Progenitor cell of endocrine pancreas (in vitro differentiated cells): ENCODE results near the gene ATRIP. TPM values are rescaled to one million over a fixed set of nuclear protein-coding genes. Genes with fewer than 3 reads are reported as not detected.

Experiments used
- DNase-seq: peaks from one replicate; pipeline ENCODE4 v3.0.0; 2021; ENCODE audit warnings: low spot score; ENCODE audit not compliant: unreplicated experiment
- H3K27ac Mint-ChIP-seq: 2 replicates; pipeline ENCODE4 v1.8.0; 2021; ENCODE audit warnings: mild to moderate bottlenecking, moderate library complexity, mixed read lengths
- H3K27me3 Mint-ChIP-seq: 2 replicates; pipeline ENCODE4 v1.8.0; 2021; ENCODE audit warnings: mixed read lengths
- H3K36me3 Mint-ChIP-seq: 2 replicates; pipeline ENCODE4 v1.8.0; 2022; ENCODE audit warnings: mixed read lengths; ENCODE audit not compliant: insufficient read depth
- H3K4me1 Mint-ChIP-seq: 2 replicates; pipeline ENCODE4 v1.8.0; 2021; ENCODE audit warnings: low read depth, mixed read lengths
- H3K4me3 Mint-ChIP-seq: 2 replicates; pipeline ENCODE4 v1.8.0; 2021; ENCODE audit warnings: low read depth, mild to moderate bottlenecking, moderate library complexity, mixed read lengths
- H3K9me3 Mint-ChIP-seq: 2 replicates; pipeline ENCODE4 v1.8.0; 2021; ENCODE audit warnings: low read depth, mixed read lengths
- total RNA-seq: library from RNA; stranded (reverse); gene quantifications from 2 replicates; pipeline ENCODE4 v1.2.1, GENCODE V29; 2021
- TF ChIP-seq, protein P1 (sequence below): fragments of 200-600 bp; sonication (generic); IDR thresholded peaks from one replicate; pipeline ENCODE4 v1.5.0; 2021; ENCODE audit warnings: antibody characterized with exemption, mild to moderate bottlenecking; ENCODE audit not compliant: unreplicated experiment

The ATRIP gene
- total RNA-seq, 1 donor from 2014 or later: 13.8 TPM

DNA sequence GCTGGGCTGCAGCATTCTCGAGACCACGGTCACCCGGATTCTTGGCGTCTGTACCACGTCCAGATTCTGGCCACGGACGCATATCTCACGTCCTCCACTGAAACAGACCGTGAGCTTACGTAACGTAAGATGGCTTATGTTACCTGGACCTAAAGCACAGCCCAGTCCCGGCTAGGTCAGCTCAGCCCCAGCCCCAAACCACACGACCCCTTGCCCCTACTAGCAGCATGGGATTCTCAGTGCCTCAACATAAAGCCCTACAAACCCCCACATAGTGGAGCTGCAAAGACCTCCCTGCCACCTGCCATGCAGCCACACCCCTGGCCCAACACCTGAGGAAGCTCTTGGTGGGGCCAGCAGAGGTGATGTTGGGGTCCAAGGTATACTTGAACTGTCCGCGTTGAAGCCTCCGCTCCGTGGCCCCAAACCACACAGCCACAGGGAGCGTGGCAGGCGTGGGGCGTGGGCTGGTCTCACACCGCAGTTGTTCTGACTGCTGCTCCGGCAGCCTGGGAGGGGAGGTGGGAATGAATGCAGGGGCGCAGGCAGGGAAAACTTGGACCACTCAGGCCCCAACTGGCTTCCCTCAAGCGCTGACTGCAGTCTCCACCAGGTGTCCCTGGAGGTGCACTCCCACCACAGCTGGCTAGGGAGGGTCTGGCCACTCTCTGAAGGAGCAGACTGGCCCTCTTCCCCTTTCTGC is 31.1 kb upstream of the ATRIP start:
- no peaks in the 10 kb centered on the region for H3K9me3 Mint-ChIP-seq
- no peak for DNase-seq

DNA sequence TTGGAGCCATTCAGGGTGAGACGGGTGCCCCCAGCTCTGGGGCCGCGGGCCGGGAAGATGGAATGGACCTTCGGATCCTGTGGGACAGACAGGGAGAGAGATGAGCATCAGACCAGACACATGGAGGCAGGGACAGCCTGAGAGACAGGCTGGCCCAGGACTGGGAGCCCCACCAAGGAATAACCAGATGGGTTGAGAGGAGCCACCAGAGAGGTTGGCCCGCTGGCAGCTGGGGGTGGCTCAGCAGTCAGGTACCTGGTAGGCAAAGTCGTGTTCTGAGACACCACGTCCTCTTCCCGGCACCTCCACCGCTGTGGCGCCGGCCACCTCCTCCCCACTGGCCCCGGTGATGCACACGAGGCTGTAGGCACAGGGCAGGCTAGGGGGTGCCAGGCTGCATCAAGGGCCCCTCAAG is 30.4 kb upstream of the ATRIP start:
- Mint-ChIP-seq H3K27ac (no peak overlapping the region), H3K4me3 (no peak overlapping the region), H3K4me1 (no peaks in the 10 kb centered on the region), H3K36me3 (peaks cover 14% of the 10 kb centered on the region), H3K27me3 (no peaks in the 10 kb centered on the region), H3K9me3 (no peaks in the 10 kb centered on the region)
- DNase-seq: no peak
- TF ChIP-seq, protein P1, sequence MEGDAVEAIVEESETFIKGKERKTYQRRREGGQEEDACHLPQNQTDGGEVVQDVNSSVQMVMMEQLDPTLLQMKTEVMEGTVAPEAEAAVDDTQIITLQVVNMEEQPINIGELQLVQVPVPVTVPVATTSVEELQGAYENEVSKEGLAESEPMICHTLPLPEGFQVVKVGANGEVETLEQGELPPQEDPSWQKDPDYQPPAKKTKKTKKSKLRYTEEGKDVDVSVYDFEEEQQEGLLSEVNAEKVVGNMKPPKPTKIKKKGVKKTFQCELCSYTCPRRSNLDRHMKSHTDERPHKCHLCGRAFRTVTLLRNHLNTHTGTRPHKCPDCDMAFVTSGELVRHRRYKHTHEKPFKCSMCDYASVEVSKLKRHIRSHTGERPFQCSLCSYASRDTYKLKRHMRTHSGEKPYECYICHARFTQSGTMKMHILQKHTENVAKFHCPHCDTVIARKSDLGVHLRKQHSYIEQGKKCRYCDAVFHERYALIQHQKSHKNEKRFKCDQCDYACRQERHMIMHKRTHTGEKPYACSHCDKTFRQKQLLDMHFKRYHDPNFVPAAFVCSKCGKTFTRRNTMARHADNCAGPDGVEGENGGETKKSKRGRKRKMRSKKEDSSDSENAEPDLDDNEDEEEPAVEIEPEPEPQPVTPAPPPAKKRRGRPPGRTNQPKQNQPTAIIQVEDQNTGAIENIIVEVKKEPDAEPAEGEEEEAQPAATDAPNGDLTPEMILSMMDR: no peak

More for the DNA sequence above, 31.1 kb upstream of the ATRIP start:
- no peaks in the 10 kb centered on the region for H3K4me1 Mint-ChIP-seq
- TF ChIP-seq, protein P1: peak; percentile 13
- H3K4me3 Mint-ChIP-seq: no peak overlapping the region
- no peaks in the 10 kb centered on the region for H3K27me3 Mint-ChIP-seq
- H3K36me3 Mint-ChIP-seq: peaks cover 14% of the 10 kb centered on the region
- no peak overlapping the region for H3K27ac Mint-ChIP-seq

DNA sequence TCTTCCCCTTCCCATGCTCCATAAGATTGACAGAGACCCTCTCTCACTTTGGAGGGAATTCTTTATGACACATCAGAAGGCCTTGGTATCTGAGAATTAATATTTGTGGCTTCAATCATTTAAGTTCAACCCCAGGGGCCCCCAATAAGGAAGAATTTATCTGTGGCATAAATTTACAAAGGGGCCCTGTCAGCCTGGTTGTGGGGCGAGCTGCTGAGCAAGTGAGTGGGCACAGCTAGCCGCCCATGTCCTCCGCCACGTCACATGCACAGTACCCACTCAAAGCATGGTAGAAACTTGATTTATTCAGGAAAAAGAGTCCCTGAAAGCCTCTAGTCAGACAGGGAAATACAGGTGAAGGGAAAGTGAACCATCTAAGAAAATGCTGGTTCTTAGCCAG is 30.0 kb upstream of the ATRIP start:
- Mint-ChIP-seq H3K27ac (peak overlapping the region; percentile 74), H3K9me3 (no peaks in the 10 kb centered on the region)

DNA sequence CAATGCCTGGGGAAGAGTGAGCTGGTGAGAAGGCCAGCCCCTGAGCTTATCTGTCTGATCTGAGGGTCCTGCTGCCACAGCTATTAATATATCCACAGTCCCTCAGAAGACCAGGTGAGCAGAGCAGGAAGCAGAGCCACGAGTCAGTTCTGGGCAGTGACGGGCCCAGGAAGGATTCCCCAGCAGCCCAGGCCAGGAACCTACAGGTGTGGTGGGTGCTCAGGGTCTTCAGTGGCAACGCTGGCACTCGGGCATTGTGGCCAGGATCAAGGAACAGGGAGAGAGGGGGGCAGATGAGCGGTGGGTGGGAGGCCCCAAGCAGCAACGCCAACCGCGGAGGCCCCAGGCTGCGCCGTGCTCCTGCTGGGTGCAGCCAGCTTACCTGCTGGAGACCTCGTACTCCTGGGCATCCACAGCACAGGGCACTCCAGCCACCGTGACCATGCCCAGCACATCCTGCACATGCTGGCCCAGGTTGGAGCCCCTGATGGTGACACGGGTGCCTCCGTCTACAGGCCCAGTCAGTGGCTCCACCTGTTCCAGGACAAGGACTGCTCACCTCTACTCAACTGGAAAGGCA is 28.9 kb upstream of the ATRIP start:
- Mint-ChIP-seq H3K27ac (no peak overlapping the region), H3K27me3 (no peaks in the 10 kb centered on the region), H3K9me3 (no peaks in the 10 kb centered on the region), H3K4me3 (no peak overlapping the region), H3K4me1 (no peaks in the 10 kb centered on the region), H3K36me3 (peaks cover 14% of the 10 kb centered on the region)
- TF ChIP-seq, protein P1: no peak
- no peak for DNase-seq

More for the DNA sequence above, 30.0 kb upstream of the ATRIP start:
- DNase-seq: no peak
- Mint-ChIP-seq H3K27me3 (no peaks in the 10 kb centered on the region), H3K4me1 (no peaks in the 10 kb centered on the region), H3K36me3 (peaks cover 14% of the 10 kb centered on the region), H3K4me3 (no peak overlapping the region)
- TF ChIP-seq, protein P1: no peak

DNA sequence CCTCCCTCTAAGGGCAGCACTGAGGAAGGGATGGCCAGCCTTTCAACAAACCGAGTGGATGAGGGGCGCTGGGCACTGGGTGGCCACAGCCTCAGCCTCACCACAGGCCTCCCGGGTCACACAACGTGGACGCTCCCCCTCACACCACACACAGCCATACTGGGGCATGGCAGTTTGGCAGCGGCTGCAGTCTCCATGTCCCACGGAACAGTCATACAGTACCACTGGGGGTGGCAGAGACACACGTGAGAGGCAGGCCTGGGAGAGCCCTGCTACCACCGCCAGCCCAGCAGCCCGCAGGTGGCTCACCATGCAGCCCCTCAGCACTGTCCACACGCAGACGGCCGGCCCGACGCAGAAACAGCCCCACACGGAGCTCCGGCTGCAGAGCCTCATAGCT is 28.4 kb upstream of the ATRIP start:
- H3K27me3 Mint-ChIP-seq: no peaks in the 10 kb centered on the region
- H3K27ac Mint-ChIP-seq: no peak overlapping the region
- no peak overlapping the region for H3K4me3 Mint-ChIP-seq
- H3K36me3 Mint-ChIP-seq: peaks cover 14% of the 10 kb centered on the region
- H3K9me3 Mint-ChIP-seq: no peaks in the 10 kb centered on the region
- no peak for DNase-seq
- TF ChIP-seq, protein P1: no peak
- peaks cover 2% of the 10 kb centered on the region for H3K4me1 Mint-ChIP-seq
